Measurements from ENCODE around the gene TIMM44.

Gene TIMM44, protein sequence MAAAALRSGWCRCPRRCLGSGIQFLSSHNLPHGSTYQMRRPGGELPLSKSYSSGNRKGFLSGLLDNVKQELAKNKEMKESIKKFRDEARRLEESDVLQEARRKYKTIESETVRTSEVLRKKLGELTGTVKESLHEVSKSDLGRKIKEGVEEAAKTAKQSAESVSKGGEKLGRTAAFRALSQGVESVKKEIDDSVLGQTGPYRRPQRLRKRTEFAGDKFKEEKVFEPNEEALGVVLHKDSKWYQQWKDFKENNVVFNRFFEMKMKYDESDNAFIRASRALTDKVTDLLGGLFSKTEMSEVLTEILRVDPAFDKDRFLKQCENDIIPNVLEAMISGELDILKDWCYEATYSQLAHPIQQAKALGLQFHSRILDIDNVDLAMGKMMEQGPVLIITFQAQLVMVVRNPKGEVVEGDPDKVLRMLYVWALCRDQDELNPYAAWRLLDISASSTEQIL

GRCh38 chr19:7943444-7944176 lies at the start of gene TIMM44:
TSS of gene TIMM44 (minus strand) at chr19:7943666. CDS start at chr19:7943651, 15 bp downstream.
- DNase-seq (ENCODE audit: low spot score): peak; percentile 96

DNA sequence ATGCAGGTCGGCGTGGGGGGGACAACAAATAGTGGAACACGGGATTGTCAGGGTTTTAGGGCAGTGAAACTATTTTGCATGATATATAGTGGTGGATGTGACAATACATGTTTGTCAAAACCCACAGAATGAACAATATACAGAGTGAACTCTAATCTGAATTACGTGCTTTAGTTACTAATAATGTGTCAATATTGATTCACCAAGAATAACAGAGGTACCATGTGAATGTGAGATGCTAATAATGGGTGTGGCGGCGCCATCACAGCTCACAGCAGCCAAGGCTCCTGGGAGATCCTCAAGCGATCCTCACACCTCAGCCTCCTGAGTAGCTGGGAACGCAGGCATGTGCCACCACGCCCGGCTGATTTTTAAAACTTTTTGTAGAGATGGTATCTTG lies 49.1 kb upstream of the TIMM44 start:
- DNase-seq (ENCODE audit: low spot score): no peak

DNA sequence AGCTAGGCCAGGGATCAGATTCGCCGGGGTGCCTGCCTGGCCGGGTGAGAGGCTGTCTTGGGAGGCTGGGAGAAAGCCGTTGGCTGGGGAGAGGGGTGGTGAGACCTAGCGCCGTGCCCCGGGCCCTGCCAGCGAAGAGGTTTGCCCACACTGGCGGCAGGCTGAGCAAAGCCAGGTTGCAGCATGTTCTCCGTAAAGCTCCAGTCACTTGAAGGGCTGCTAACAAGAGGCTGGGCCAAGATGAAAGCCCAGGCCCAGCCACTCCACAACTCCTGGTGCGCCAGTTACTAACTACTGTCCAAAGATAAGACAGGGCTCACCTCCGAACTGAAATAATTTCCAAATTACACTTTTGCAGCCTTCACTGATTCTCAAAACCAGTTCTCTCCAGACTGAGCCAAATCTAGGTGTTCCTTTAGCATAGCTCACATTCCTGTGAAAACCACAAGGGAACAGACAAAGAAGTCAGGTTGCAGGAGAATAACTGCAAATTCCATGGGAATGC lies 45.7 kb upstream of the TIMM44 start:
- DNase-seq (ENCODE audit: low spot score): no peak

- peak; percentile 30 for DNase-seq (ENCODE audit: low spot score)
These were observed 44.8 kb upstream of the TIMM44 start for GRCh38 chr19:7988307-7988706.

- DNase-seq (ENCODE audit: low spot score): no peak
These were observed 43.8 kb upstream of the TIMM44 start for GRCh38 chr19:7987114-7987768.

DNA sequence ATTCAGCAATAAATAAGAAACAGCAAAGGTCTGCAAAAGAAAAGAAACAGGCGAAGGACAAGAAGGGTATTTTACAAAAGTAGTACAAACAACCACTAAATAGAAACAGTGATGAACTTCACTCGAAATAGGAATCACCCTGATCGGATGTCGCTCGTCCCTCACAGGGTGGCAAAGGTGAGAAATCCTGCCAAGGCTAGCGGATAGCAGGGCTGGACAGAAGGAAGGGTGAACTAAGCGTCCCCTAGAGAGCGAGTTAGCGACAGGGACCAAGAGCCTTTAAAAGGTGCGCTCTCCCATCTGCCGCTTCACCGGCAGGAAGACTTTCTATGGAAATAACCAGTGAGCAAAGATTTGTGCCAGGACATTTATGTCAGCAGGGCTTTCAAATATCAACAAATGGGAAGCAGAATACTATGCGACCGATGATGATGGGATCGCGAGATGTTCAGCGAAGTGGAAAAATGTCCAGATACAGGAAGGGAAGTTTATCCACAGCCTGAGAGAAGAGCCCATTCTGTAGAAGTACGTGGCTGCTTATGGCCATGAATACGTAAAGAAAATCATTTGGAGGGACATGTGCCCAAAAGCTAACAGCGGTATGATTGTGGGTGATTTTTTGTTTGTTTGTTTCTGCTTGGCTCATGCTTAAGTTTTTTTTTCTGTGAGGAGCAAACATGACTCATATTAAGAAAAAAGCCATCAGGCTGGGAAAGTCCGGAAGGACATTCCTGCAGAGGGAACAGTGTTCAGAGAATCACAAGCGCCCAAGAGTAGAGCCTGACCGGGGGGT lies 43.1 kb upstream of the TIMM44 start:
- no peak for DNase-seq (ENCODE audit: low spot score)

GRCh38 chr19:7985481-7985911 lies 42.0 kb upstream of the TIMM44 start:
- no peak for DNase-seq (ENCODE audit: low spot score)

DNA sequence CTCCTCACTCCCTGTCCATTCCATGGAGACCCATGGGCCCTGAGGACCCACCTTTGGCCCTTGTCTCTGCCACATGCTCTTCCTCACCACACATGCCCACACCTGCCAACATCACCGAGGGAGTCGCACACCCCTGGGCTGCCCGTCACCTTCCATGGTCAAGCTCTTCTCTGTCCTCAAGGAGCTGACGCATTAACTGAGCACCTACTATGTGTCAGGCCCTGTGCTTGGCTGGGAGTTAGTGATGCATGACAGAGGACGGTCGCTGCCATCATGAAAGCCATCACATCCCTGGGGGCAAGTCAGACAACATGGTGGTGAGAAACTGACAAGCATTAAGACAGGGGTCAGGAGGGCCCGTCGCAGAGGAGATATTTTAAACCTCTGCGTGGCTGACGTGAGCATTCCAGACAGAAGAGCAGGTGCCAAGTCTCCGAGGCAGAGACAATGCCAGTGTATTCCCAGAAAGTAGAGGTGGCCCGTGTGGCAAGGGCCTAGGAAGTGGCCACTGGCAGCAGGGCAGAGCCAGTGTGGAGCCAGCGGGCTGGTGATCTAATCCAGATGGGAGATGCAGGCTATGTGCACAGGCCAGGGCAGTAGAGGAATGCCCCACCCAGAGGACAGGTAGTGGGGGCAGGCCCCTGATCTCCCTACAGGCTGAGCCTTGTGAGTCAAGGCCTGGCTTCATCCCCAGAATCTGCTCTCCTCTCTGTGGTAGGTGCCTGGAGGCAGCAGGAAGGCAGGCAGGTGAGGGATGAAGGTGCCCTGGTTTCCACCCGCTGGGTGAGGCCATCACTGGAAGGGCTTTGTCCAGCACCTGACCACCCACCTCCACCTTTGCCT lies 40.8 kb upstream of the TIMM44 start:
- no peak for DNase-seq (ENCODE audit: low spot score)

DNA sequence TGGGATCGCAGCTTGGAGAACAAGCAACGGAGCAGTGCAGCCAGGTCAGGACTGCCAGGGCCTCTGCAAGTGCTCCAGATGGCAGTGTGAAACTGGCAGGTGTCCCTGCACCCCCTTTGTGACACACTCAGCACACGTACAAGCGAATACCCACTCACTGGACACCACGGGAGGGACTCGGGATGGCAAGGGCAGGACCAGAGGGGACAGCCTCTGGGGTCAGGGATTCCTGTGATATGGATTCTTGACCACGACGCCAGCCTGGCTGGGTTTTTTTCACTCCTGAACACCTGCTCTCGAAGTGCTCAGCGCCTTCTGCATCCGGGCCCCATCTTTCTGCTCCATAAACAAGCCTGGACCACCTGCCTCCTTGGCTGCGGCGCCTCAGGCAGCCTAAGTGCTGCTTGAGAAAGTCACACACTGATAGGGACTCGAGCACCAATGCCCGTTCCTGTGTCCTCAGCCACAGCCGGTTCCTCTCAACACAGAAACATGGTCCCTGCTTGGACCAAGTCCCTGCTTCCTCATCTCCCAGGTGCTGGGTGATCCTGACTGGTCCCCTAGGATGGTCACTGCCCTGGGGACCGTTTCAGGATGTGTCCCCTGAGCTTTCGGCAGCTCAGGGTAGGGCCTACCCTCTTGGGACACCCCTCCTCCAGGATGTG lies 40.0 kb upstream of the TIMM44 start:
- no peak for DNase-seq (ENCODE audit: low spot score)

DNA sequence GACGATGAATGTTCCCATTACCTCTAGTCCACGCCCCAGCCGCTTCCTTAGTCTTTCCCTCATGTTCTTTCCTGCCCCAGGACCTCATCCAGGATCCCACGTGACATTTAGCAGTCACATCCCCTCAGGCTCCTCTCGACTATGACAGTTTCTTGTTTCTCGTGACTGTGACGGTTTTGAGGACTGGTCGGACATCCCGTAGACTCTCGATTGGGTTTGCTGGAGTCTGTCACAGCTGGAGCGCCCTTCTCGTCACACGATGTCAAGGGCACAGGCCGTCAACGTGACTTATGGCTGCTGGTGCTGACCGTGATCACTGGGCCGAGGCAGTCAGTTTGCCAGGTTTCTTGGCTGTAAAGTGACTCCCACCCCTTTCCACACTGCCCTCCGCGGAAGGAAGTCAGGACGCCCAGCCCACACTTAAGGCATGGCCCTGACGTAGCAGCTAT lies 39.2 kb upstream of the TIMM44 start:
- no peak for DNase-seq (ENCODE audit: low spot score)

DNA sequence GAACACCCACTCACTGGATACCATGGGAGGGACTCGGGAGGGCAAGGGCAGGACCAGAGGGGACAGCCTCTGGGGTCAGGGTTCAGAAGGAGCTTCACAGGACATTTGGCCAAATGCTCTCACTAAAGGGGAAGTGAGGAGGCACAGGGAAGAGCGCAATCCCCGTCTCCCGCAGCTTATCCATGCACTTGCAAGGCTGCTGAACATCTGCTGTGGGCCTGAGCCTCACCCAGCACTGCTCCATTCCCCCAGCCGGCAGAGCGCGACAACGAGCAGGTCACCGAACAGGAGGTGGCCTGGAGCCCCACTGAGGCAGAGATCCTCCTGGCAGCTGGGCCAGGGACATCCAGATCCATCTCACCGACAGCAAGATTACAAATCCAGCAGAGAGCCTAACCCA lies 38.6 kb upstream of the TIMM44 start:
- DNase-seq (ENCODE audit: low spot score): no peak

DNA sequence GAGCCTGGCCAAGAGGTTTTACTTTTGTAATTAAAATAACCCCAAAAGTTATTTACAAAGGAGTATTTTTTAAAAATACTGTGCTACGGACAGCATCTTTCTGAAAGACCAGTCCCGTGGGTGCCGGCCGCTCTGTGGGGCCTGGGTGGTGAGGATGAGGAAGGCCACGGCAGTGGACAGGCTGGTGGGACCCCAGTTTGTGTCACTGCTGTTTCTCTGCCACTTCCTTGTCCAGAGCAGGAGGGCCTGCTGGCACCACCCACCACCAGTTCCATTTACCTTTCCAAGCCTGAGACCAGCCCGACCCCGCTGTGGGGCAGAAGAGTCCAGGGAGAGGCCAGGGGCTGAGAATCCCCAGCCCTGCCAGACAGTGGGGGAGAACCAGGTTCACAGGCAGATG lies 38.2 kb upstream of the TIMM44 start:
- no peak for DNase-seq (ENCODE audit: low spot score)

GRCh38 chr19:7981199-7981598 lies 37.7 kb upstream of the TIMM44 start:
- no peak for DNase-seq (ENCODE audit: low spot score)

- DNase-seq (ENCODE audit: low spot score): no peak
These were observed 37.2 kb upstream of the TIMM44 start for GRCh38 chr19:7980635-7981121.

GRCh38 chr19:7980168-7980567 lies 36.7 kb upstream of the TIMM44 start:
- DNase-seq (ENCODE audit: low spot score): no peak

DNA sequence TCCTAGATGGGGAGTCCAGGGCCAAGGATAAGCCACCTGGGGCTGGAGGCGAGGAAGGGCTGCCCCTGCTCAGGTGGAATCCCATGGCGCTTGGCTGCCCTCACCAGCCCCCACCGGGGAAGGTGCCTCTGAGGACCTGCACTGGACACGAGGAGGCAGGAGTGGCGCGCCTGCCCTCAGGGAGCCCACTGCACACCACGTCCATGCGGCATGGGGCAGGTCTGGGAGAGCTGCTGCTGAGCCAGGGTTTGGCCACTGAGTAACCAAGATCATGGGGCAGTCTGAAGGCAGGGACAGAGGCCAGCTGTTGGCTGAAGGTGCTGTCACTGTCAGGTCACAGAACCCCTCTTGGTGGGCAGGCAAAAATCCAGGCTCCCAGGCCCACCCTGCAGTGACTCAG lies 36.1 kb upstream of the TIMM44 start:
- no peak for DNase-seq (ENCODE audit: low spot score)

DNA sequence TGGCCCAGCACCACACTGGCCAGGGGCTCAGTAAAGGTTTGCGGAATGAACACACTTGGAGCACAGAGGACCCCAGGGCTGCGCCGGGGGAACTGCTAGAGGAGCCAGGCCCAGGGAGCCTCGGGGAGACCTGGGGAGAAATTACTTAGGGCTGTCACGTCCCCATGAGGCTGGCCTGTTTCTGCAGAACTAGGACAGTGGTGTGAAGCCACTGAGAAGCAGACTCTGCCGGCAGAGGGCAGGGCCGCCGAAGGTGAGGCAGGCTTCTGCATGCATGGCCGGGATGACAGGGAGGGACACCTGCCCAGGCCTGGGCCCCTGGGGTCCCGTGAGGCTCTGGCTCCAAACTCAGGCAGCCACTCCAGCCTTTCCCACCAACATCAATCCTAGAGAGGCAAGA lies 35.5 kb upstream of the TIMM44 start:
- DNase-seq (ENCODE audit: low spot score): no peak

DNA sequence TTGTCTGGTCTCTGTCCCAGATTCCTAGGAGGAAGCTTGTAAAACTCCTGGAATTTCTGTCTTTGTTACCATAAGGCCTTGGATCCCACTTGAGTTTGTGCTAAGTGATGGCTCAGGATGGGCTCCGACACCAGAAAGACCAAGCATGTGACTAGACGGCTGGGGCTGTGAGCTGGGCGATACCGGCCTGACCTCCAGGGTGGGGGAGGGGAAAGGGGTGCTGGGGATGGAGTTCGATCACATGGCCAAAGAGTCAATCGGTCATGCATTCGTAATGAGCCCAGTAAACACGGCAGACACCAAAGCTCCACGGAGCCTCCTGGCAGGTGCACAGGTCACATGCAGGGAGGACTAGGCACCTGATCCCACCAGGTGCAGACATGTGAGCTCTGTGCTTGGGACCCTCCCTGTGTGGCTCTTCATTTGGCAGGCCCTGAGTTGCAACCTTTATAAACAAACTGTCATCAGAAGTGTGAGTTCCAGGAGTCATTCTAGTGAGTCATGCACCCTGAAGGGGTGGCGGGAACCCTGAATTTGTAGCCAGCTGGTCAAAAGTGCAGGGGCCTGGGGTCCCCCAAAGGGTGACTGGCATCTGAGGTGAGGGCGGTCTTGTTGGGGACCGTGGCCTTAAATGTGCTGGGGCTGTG lies 34.8 kb upstream of the TIMM44 start:
- no peak for DNase-seq (ENCODE audit: low spot score)

DNA sequence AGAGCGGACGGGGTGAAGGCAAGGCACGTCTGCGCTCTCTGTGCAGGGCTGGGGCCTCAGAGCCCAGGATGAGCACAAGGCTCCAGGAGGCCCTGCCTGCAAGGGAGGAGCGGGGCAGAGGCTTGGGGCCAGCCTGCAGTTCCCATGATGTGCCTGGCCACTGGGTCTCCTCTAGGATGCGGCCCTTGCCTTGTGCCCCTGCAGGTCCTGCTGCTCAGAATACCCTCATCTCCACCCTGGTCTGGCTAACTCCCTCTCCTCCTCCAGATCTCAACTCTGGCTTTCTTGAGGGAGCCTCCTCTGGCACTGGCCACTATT lies 34.2 kb upstream of the TIMM44 start:
- DNase-seq (ENCODE audit: low spot score): no peak
